ENCODE measurements around the gene GCM1.
"Not testable (repeated sequence)": the region's sequence is repeated elsewhere in the genome, so short reads cannot be mapped to it uniquely, and the experiment has no call there.

GCM1 gene

GRCh38 chr6:53148684-53149083, at the start of gene GCM1:
Gene GCM1, minus strand, starts transcription at chr6:53148841. Its CDS starts 3,209 bp downstream, at chr6:53145632.
- Histone ChIP-seq H3K4me3 (no peak within 1 kb of the TSS), H3K27ac (no peak within 1 kb of the TSS)

GRCh38 chr6:53197553-53197952, 48.9 kb upstream of the GCM1 start:
- Histone ChIP-seq H3K27ac (no peak overlapping the region), H3K4me3 (no peak overlapping the region)

GRCh38 chr6:53195048-53195447, 46.4 kb upstream of the GCM1 start:
- Histone ChIP-seq H3K27ac (no peak overlapping the region), H3K4me3 (no peak overlapping the region)

GRCh38 chr6:53192682-53193188, 44.1 kb upstream of the GCM1 start:
- H3K4me3 ChIP-seq: no peak overlapping the region
- peak overlapping the region in 1 of 21 experiments; percentile 48 for H3K27ac ChIP-seq

GRCh38 chr6:53189554-53189953, 40.9 kb upstream of the GCM1 start:
- Histone ChIP-seq H3K4me3 (no peak overlapping the region), H3K27ac (no peak overlapping the region)

- no peak overlapping the region for H3K4me3 ChIP-seq
- H3K27ac ChIP-seq: peak overlapping the region in 1 of 21 experiments; percentile 69
Measured at GRCh38 chr6:53188833-53189232, 40.2 kb upstream of the GCM1 start.

GRCh38 chr6:53180678-53181077, 32.0 kb upstream of the GCM1 start:
- H3K4me3 ChIP-seq: no peak overlapping the region
- no peak overlapping the region for H3K27ac ChIP-seq

- no peak overlapping the region for H3K4me3 ChIP-seq
- peak overlapping the region in 1 of 21 experiments; percentile 65 for H3K27ac ChIP-seq
Measured at GRCh38 chr6:53179961-53180651, 31.5 kb upstream of the GCM1 start.

GRCh38 chr6:53178837-53179432, 30.3 kb upstream of the GCM1 start:
- H3K4me3 ChIP-seq: no peak overlapping the region

GRCh38 chr6:53175027-53175426, 26.4 kb upstream of the GCM1 start:
- no peak overlapping the region for H3K4me3 ChIP-seq
- H3K27ac ChIP-seq: no peak overlapping the region

More at GRCh38 chr6:53178837-53179432, 30.3 kb upstream of the GCM1 start:
- H3K27ac ChIP-seq: no peak overlapping the region

GRCh38 chr6:53172468-53172803, 23.8 kb upstream of the GCM1 start:
- peak overlapping the region in 1 of 21 experiments; percentile 44 for H3K27ac ChIP-seq
- H3K4me3 ChIP-seq: no peak overlapping the region

- Histone ChIP-seq H3K4me3 (no peak overlapping the region), H3K27ac (peak overlapping the region in 1 of 21 experiments; percentile 44)
Measured at GRCh38 chr6:53171605-53172467, 23.2 kb upstream of the GCM1 start.

- no peak overlapping the region for H3K4me3 ChIP-seq
- H3K27ac ChIP-seq: no peak overlapping the region
Measured at GRCh38 chr6:53168516-53169267, 20.1 kb upstream of the GCM1 start.

- Histone ChIP-seq H3K27ac (no peak overlapping the region), H3K4me3 (no peak overlapping the region)
Measured at GRCh38 chr6:53165293-53165692, 16.7 kb upstream of the GCM1 start.

- Histone ChIP-seq H3K4me3 (no peak overlapping the region), H3K27ac (no peak overlapping the region)
Measured at GRCh38 chr6:53162606-53163005, 14.0 kb upstream of the GCM1 start.

- no peak overlapping the region for H3K27ac ChIP-seq
- H3K4me3 ChIP-seq: no peak overlapping the region
Measured at GRCh38 chr6:53161481-53162009, 12.9 kb upstream of the GCM1 start.

GRCh38 chr6:53159558-53159957, 10.9 kb upstream of the GCM1 start:
- Histone ChIP-seq H3K4me3 (no peak overlapping the region), H3K27ac (no peak overlapping the region)

- not testable (repeated sequence) for H3K27ac ChIP-seq, H3K4me3 ChIP-seq
Measured at GRCh38 chr6:53158076-53158475, 9.4 kb upstream of the GCM1 start.

GRCh38 chr6:53155279-53155678, 6.6 kb upstream of the GCM1 start:
- H3K4me3 ChIP-seq, H3K27ac ChIP-seq: not testable (repeated sequence)

- H3K4me3 ChIP-seq: no peak overlapping the region
- H3K27ac ChIP-seq: no peak overlapping the region
Measured at GRCh38 chr6:53154794-53155193, 6.2 kb upstream of the GCM1 start.

Measured in skin epidermis (tissue), 12 donors.